Keratinocyte (primary cell): ENCODE measurements around the gene KRTAP10-4. TPM values are rescaled to one million over a fixed set of nuclear protein-coding genes. Genes with fewer than 3 reads are reported as not detected.
"Not testable (repeated sequence)": the region's sequence is repeated elsewhere in the genome, so short reads cannot be mapped to it uniquely, and the experiment has no call there.

Source experiments
- DNase-seq: peaks from one replicate; pipeline ENCODE4 v3.0.0-alpha.2; 2011; ENCODE audit warnings: low read depth, missing footprints, low spot score
- FAIRE-seq: peaks from 2 replicates; lab custom pipeline; 2011; peaks lifted over from hg19 to GRCh38; lab: Jason Lieb, UNC
- H2AFZ ChIP-seq: 2 replicates; pipeline ENCODE4 v1.6.0; 2012; ENCODE audit warnings: low read length, control low read depth, inconsistent platforms; ENCODE audit not compliant: control insufficient read depth
- H3K27ac ChIP-seq: 2 replicates; pipeline ENCODE4 v1.5.1; 2011; ENCODE audit warnings: low read length; ENCODE audit not compliant: control insufficient read depth, insufficient read depth
- H3K27me3 ChIP-seq: 3 replicates; pipeline ENCODE4 v1.6.0; 2011; ENCODE audit warnings: low read length; ENCODE audit not compliant: control insufficient read depth, insufficient read depth; ENCODE audit errors: extremely low read depth
- H3K36me3 ChIP-seq, 2 experiments: 2 replicates in 1 of 2; 3 replicates in 1 of 2; pipeline ENCODE4 v1.5.1; 2011; ENCODE audit warnings: low read length in 2 of 2, mild to moderate bottlenecking in 1 of 2; ENCODE audit not compliant: control insufficient read depth in 2 of 2, insufficient read depth in 2 of 2; ENCODE audit errors: extremely low read depth in 1 of 2
- H3K4me1 ChIP-seq: 3 replicates; pipeline ENCODE4 v1.5.1; 2011; ENCODE audit warnings: low read length; ENCODE audit not compliant: control insufficient read depth, insufficient read depth; ENCODE audit errors: extremely low read depth
- H3K4me2 ChIP-seq: 3 replicates; pipeline ENCODE4 v1.6.0; 2011; ENCODE audit warnings: low read depth, low read length; ENCODE audit not compliant: control insufficient read depth, insufficient read depth; ENCODE audit errors: extremely low read depth
- H3K4me3 ChIP-seq, 3 experiments: fragments of 200-600 bp in 1 of 3; sonication (generic) in 1 of 3; 2 replicates in 2 of 3; 3 replicates in 1 of 3; pipeline ENCODE4 v1.5.1; 2011 to 2016; ENCODE audit warnings: low read length in 3 of 3, mild to moderate bottlenecking in 3 of 3, control low read depth in 2 of 3, inconsistent platforms in 1 of 3, low read depth in 1 of 3, mixed read lengths in 1 of 3, mixed run types in 1 of 3, moderate library complexity in 1 of 3; ENCODE audit not compliant: control insufficient read depth in 2 of 3, insufficient read depth in 2 of 3; ENCODE audit errors: extremely low read depth in 1 of 3
- H3K79me2 ChIP-seq: 2 replicates; pipeline ENCODE4 v1.6.0; 2012; ENCODE audit warnings: low read length; ENCODE audit not compliant: control insufficient read depth, insufficient read depth
- H3K9ac ChIP-seq: 3 replicates; pipeline ENCODE4 v1.6.0; 2011; ENCODE audit warnings: low read length; ENCODE audit not compliant: control insufficient read depth, insufficient read depth; ENCODE audit errors: extremely low read depth
- H3K9me1 ChIP-seq: 3 replicates; pipeline ENCODE4 v1.6.0; 2011; ENCODE audit warnings: low read length; ENCODE audit not compliant: control insufficient read depth, insufficient read depth; ENCODE audit errors: extremely low read depth
- H3K9me3 ChIP-seq: 2 replicates; pipeline ENCODE4 v1.5.1; 2012; ENCODE audit warnings: low read depth, low read length; ENCODE audit not compliant: control insufficient read depth
- H4K20me1 ChIP-seq: 3 replicates; pipeline ENCODE4 v1.6.0; 2011; ENCODE audit warnings: low read length; ENCODE audit not compliant: control insufficient read depth, insufficient read depth; ENCODE audit errors: extremely low read depth
- CTCF ChIP-seq, 3 experiments: IDR thresholded peaks in 1 of 3; conservative IDR thresholded peaks in 1 of 3; optimal IDR thresholded peaks in 1 of 3; 2 replicates in 2 of 3; 3 replicates in 1 of 3; pipeline versions ENCODE3 to v1.5.1; 2011; ENCODE audit warnings: low read length in 3 of 3, mild to moderate bottlenecking in 3 of 3, moderate library complexity in 2 of 3, control low read depth in 1 of 3, inconsistent platforms in 1 of 3; ENCODE audit not compliant: insufficient read depth in 2 of 3; ENCODE audit errors: extremely low read depth in 1 of 3
- EZH2 ChIP-seq: IDR thresholded peaks from one replicate; pipeline ENCODE4 v1.6.1; 2012; ENCODE audit warnings: inconsistent platforms, mild to moderate bottlenecking, low read length, moderate library complexity
- dilution Hi-C: fragments of 300-500 bp; cut with MboI; formaldehyde crosslinking; loops from one replicate; pipeline ENCODE4 v1.7.0; 2020; ENCODE audit warnings: low sequenced_read_pairs; ENCODE audit not compliant: extremely low pct_ligation_motif_present
- polyA minus RNA-seq, 3 experiments: library from RNA; depleted of rRNA, polyadenylated mRNA; stranded (reverse); fragments of >200 nt; gene quantifications; 1 replicate in 1 of 3; 2 replicates in 1 of 3; 3 replicates in 1 of 3; pipeline ENCODE4 v1.2.3, GENCODE V29; 2011
- polyA plus RNA-seq, 5 experiments: library from polyadenylated mRNA; depleted of rRNA in 3 of 5; stranded (reverse) in 3 of 5; stranded (forward) in 1 of 5; unstranded in 1 of 5; fragments of >200 nt; gene quantifications; 1 replicate in 1 of 5; 2 replicates in 3 of 5; 3 replicates in 1 of 5; pipeline versions ENCODE4 v1.2.1 to v1.2.3, GENCODE V29; 2011 to 2012; ENCODE audit warnings: missing spikeins in 2 of 5, low read depth in 1 of 5, low replicate concordance in 1 of 5

KRTAP10-4 gene
- 0.06 TPM in 1 of 3 replicates, not detected in the others for polyA plus RNA-seq
- polyA plus RNA-seq (2011; ENCODE audit: low read depth) = not detected
- not detected in 2 replicates for polyA plus RNA-seq (2011; cell fraction: cytosol; rRNA removed)
- not detected in 2 replicates for polyA plus RNA-seq (2011; cell fraction: nucleus; rRNA removed)
- not detected in 2 replicates for polyA plus RNA-seq (2012; ENCODE audit: low replicate concordance)
- polyA minus RNA-seq = not detected in 3 replicates
- polyA minus RNA-seq (2011; cell fraction: cytosol; rRNA and poly(A)+ RNA removed) = not detected
- polyA minus RNA-seq (2011; cell fraction: nucleus; rRNA and poly(A)+ RNA removed) = not detected in 2 replicates

GRCh38 chr21:44573630-44574456 lies at the start of gene KRTAP10-4:
Gene KRTAP10-4, plus strand, starts transcription at chr21:44573729. Its CDS starts 30 bp downstream, at chr21:44573759.
- H3K36me3 ChIP-seq, H3K27me3 ChIP-seq, dilution Hi-C loops, H3K9ac ChIP-seq, H2AFZ ChIP-seq, H4K20me1 ChIP-seq, DNase-seq, H3K4me2 ChIP-seq, H3K27ac ChIP-seq, H3K4me3 ChIP-seq, H3K4me1 ChIP-seq, H3K9me3 ChIP-seq, H3K79me2 ChIP-seq, FAIRE-seq, H3K9me1 ChIP-seq: not testable (repeated sequence)

DNA sequence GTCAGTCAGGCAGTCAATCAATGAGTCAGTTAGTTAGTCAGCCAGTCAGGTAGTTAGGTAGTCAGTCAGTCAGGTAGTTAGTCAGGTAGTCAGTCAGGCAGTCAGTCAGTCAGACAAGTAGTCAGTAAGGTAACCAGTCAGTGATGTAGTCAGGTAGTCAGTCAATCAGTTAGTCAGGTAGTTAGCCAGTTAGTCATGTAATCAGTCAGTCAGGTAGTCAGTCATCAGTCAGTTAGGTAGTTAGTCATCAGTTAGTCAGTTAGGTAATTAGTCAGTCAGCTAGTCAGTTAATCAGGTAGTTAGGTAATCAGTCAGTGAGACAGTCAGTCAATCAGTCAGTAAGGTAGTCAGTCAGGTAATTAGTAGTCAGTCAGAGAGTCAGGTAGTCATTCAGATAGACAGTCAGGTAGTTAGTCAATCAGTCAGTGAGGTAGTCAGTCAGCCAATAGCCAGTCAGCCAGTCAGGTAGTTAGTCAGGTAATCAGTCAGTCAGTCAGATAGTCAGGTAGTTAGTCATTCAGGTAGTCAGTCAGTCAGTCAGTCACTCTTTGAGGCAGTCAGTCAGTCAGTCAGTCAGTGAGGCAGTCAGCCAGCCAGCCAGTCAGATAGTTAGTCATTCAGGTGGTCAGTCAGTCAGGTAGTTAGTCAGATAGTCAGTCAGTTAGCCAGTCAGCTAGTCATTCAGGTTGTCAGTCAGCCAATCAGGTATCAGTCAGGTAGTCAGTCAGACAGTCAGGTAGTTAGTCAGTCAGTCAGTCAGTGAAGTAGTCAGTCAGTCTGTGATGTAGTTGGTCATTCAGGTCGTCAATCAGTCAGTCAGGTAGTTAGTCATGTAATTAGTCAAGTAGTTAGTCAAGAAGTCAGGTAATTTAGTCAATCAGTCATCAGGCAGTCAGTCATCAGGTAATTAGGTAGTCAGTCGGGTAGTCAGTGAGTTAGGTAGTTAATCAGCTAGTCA lies 48.8 kb upstream of the KRTAP10-4 start:
- H3K4me3 ChIP-seq = no peak overlapping the region
- no peak overlapping the region for H3K27ac ChIP-seq
- no peaks in the 10 kb centered on the region for H3K27me3 ChIP-seq
- H3K9ac ChIP-seq = no peak overlapping the region
- H3K79me2 ChIP-seq = no peaks in the 10 kb centered on the region
- TF ChIP-seq CTCF (optimal IDR thresholded peaks at IDR 0.05 in 1 of 3, IDR thresholded peaks at IDR 0.05 in 1 of 3, conservative IDR thresholded peaks at IDR 0.05 in 1 of 3; ENCODE audit: extremely low read depth in 1 of 3, insufficient read depth in 2 of 3, low read length in 3 of 3) = no peak
- TF ChIP-seq EZH2 = no peak
- DNase-seq = no peak
- dilution Hi-C loops = no loop called here
- no peak for FAIRE-seq
- H3K9me1 ChIP-seq = no peaks in the 10 kb centered on the region
- no peaks in the 10 kb centered on the region for H3K4me1 ChIP-seq
- H3K9me3 ChIP-seq = peaks cover 27% of the 10 kb centered on the region
- no peaks in the 10 kb centered on the region for H3K36me3 ChIP-seq
- no peaks in the 10 kb centered on the region for H4K20me1 ChIP-seq
- no peak overlapping the region for H3K4me2 ChIP-seq
- no peak overlapping the region for H2AFZ ChIP-seq
